Measurements from ENCODE around the gene CLCN5.

GRCh38 chrX:50068285-50068563 is 145.8 kb downstream of the CLCN5 start:
- no peak for TF ChIP-seq CTCF (IDR thresholded peaks at IDR 0.05; ENCODE audit: low read depth, low read length)
- no peak for TF ChIP-seq POLR2A (IDR thresholded peaks at IDR 0.05; ENCODE audit: extremely low read depth, insufficient read length)
- no peak for TF ChIP-seq MAX (IDR thresholded peaks at IDR 0.05; ENCODE audit: low read depth, low read length)
- no peak for TF ChIP-seq MYC (IDR thresholded peaks at IDR 0.05; ENCODE audit: low read depth, low read length)

Measured in NB4 (cell line).